A673 (cell line): ENCODE measurements around the gene COG2.

Source experiments
- EZH2 ChIP-seq: fragments of 200-600 bp; sonication (generic); IDR thresholded peaks from 2 replicates; pipeline ENCODE4 v1.6.1; 2017; ENCODE audit warnings: borderline replicate concordance, low read depth, mild to moderate bottlenecking, mixed read lengths, antibody characterized with exemption, low read length; ENCODE audit not compliant: poor library complexity, severe bottlenecking
- TF ChIP-seq, protein P1 (sequence below): fragments of 300-800, 200-600 bp; sonication (generic); conservative IDR thresholded peaks from 2 replicates; pipeline ENCODE4 v1.5.1; 2017; ENCODE audit warnings: low read depth, mild to moderate bottlenecking, antibody characterized with exemption, low read length, moderate library complexity, mixed read lengths

DNA sequence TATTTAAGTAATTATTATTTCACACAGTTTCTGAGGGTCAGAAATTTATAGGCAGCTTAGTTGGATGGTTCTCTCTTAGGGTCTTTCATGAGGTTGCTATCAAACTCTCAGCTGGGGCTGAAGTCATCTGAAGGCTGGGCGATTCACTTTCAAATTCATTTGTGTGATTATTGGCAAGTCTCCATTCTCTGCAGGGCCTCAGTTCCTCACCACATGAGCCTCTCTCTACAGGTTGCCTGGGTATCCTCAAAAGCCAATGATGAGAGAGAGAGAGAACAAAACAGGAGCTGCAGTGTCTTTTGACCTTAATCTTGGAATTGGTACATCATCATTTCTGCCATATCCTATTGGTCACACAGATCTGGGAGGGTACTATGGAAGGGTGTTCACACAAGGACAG lies 29.6 kb upstream of the COG2 start:
- TF ChIP-seq, protein P1, sequence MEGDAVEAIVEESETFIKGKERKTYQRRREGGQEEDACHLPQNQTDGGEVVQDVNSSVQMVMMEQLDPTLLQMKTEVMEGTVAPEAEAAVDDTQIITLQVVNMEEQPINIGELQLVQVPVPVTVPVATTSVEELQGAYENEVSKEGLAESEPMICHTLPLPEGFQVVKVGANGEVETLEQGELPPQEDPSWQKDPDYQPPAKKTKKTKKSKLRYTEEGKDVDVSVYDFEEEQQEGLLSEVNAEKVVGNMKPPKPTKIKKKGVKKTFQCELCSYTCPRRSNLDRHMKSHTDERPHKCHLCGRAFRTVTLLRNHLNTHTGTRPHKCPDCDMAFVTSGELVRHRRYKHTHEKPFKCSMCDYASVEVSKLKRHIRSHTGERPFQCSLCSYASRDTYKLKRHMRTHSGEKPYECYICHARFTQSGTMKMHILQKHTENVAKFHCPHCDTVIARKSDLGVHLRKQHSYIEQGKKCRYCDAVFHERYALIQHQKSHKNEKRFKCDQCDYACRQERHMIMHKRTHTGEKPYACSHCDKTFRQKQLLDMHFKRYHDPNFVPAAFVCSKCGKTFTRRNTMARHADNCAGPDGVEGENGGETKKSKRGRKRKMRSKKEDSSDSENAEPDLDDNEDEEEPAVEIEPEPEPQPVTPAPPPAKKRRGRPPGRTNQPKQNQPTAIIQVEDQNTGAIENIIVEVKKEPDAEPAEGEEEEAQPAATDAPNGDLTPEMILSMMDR = no peak
- no peak for TF ChIP-seq EZH2
